Retina (tissue), 1 donor: ENCODE results near the gene OR4E2.
"Not testable (repeated sequence)": the region's sequence is repeated elsewhere in the genome, so short reads cannot be mapped to it uniquely, and the experiment has no call there.

Experiments used
- DNase-seq: peaks from one replicate; pipeline ENCODE4 v3.0.0-alpha.2; 2016

OR4E2 gene

DNA sequence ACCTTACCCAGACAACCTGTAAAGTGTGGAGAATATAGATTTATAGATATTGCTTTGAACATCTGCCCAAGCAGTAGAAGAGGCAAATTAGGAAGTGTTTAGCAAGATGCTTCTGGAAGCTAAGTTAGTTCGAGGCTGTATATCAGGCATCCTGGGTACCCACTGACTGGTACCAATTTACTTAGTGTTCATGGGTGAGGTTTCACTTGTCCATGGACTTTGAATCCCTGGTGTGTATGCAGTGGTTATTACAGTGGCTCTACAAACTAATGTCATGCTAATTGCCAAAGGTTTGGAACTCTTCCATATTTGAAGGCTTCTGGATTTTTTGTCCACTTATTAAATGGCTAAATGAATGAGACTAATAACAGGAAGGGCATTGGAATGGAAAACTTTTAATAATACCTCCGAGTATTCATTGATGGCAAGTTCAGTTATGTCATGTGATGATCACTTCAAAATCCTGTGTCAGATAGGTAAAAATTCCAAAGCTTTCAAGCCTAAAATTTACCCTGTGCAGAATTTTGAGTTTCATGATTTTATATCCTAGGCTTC is at the start of gene OR4E2:
Gene OR4E2, plus strand, starts transcription at position 505 of the 555 bp plus-strand sequence. CDS start 11,248 bp downstream, outside the sequence.
- DNase-seq: no peak

DNA sequence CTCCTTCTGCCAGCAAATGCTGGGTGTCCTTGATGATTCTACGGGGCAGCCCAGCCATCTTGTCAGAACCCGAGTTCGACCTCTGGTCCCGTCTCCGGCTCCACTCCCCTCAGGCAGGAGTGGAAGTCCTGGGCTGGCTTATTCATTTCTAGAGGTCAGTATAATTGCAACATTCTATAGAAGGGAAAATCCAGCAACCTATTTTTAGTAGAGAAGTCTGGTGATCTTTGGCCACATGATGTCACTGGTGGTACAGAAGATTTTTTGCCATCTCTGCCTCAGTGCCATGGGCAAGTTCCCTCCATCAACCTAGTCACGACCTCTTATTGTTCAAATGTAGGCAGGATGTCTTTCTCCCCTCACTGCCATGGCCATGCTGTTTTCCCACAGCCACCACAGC is 41.3 kb upstream of the OR4E2 start:
- no peak for DNase-seq

- DNase-seq: no peak
Observed at GRCh38 chr14:21614240-21614639, 39.4 kb upstream of the OR4E2 start.

DNA sequence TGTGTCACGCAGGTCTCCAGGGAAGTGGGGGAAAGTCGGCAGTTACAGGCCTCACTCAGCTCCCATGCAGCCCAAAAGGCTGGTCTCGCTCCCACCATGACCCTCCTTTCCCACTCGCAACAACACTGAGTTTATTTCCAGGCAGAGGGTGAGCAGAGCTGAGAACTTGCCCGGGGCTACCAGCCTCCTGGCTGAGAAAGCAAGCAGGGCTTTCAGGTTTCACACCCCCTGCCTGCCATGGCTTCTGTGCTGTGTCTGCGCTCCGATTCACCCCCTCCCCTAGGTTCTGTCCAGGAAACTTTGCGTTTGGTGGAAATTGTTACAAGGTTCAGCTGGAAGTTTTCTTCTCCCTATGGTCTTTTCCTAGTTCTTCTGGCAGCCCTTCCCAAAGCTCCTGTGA is 36.0 kb upstream of the OR4E2 start:
- DNase-seq: no peak

DNA sequence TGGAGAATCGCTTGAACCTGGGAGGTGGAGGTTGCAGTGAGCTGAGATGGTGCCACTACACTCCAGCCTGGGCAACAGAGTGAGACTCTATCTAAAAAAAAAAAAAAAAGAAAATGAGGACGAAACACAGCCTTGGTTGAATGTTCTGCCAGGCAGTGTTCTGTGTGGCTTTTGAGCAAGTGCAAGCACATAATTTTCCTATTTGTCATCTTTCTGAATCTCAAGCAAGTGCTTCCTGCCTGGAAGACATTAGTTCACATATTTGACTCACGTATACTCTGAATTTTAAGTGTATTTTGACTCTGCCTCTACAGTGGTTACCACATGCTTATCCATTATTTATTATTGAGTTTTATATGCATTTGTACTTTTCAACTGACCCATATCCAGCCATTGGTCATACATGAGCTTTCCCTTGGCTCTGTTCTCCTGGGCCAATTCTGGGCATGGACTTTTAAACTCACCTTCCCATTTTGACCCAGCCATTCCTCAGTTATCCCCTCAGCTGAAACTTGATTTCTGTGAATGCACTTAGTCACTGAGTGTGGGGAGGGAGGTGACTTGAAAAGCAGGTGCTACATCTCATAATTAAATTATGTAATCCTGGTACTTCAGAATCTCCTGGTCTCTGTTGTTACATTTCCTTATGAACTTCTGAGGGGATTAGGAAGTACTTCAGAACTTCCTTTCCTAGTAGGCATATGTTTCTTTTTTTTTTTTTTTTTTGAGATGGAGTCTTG is 27.0 kb upstream of the OR4E2 start:
- DNase-seq: no peak

DNA sequence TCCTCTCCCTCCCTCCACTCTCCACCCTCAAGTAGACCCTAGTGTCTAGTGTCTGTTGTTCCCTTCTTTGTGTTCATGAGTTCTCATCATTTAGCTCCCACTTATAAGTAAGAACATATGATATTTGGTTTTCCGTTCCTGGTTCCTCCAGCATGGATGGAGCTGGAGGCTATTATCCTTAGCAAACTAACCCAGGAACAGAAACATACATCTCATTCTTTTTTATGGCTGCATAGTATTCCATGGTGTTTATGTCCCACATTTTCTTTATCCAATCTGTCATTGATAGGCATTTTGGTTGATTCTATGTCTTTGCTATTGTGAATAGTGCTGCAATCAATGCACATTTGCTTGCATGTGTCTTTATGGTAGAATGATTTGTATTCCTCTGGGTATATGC is 23.1 kb upstream of the OR4E2 start:
- not testable (repeated sequence) for DNase-seq

DNA sequence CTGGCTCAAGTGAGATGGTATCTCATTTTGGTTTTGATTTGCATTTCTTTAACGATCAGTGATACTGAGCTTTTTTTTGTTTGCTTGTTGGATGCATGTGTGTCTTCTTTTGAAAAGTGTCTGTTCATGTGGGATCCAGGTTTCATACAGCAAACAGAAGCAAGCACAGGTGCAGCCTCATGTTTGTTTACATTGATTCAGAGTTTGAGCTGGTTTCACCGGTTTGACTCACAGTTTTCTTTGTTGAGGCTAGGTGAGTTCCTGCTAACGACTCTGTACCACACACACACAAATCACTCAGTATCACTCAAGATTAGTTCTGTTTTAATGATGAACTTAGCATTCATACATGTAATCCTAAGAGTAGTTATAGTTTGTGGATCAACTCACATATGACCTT is 22.6 kb upstream of the OR4E2 start:
- no peak for DNase-seq

DNA sequence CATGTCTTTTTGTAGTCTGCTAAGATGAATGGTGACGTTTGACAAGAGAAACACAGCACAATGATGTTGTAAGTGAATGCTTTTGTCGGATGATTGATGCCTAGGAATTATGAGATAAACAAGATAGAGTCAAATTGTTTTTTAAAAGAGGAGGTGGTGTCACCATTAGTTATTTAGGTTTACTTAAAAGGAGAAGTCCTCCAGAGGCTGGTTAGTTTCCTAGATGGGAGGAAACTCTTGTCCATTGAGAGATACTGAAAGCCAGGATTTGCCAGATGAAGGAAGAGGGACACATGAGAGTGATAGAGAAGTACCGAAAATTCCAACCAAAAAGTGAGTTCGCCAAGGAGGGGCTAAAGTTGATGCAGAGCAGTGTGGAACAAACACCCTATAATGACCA is 18.8 kb upstream of the OR4E2 start, which contains the start of gene OR10G2:
Gene OR10G2, minus strand, starts transcription at position 101 of the 400 bp plus-strand sequence. Its CDS starts 98 bp downstream, at position 3.
- no peak for DNase-seq

- no peak for DNase-seq
Observed at GRCh38 chr14:21642683-21643082, 11.0 kb upstream of the OR4E2 start.

GRCh38 chr14:21643407-21643806 is 10.2 kb upstream of the OR4E2 start:
- DNase-seq: no peak

DNA sequence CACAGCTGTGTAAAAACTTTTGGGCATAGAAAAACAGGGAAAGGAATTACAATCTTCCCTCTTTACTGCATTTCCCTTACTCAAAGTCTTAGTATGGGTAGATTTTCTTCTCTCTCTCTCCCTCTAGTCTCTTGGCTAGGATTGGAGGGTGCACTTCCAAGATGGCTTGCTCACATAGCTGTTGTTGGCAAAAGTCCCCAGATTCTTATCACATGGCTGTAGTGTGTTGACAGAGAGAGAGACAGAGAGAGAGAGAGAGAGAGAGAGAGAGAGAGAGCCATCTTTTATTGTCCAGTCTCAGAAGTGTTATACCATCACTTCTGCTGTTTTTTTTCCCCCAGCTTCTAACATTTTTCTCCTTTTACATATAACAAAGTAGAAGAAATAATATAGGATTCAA is 6.3 kb upstream of the OR4E2 start:
- DNase-seq: no peak

DNA sequence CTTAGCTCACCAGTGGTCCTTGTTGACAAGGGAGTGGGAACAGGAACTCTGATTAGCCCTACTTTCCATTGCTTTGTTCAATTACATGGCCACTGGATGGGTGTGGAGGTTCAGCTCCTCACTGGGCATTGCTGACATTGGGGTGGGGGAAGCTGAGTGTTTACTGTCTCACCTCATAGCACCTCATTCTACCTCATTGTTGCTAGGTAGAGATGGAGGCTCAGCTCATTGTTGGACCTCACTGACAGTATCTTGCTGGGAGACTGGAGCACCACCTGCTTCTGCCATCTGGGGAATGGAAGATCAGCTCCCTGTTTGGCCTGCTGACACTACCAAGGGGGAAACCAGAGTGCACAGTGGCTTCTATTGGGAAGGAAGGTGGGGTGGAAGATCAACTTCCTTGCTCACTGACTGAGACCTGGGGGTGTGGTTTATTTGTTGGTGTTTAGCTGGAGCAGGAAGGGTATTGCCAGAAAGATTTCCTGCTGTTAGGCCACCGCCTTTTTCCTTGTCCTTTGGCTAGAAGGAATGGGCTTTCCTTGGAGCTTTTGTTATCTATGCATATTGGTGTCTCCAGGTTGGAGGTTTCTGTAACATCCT is 1.3 kb upstream of the OR4E2 start:
- no peak for DNase-seq

GRCh38 chr14:21654215-21654614 is 580 bp downstream of the OR4E2 start:
- no peak for DNase-seq

DNA sequence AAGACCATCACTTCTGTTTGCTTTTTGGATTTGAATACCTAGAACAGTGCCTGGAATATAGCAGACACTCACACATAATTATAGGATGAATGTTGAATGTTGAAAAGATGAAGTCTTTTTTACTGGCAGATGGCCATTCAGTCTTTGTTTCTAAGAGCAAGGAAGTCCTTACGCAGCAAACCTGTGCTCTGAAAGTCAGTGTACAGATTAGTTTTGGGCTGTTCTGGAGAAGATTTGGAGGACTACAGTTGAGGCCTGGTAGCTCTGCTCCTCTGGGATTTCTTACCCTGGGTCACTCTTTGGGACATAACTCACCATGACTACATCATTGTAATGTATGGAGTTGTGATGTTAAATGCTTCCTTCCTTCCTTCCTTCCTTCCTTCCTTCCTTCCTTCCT is 3.3 kb downstream of the OR4E2 start:
- DNase-seq: no peak

- no peak for DNase-seq
Observed at GRCh38 chr14:21668377-21668776, 14.7 kb downstream of the OR4E2 start.

- DNase-seq: no peak
Observed at GRCh38 chr14:21669284-21669683, 15.6 kb downstream of the OR4E2 start.

DNA sequence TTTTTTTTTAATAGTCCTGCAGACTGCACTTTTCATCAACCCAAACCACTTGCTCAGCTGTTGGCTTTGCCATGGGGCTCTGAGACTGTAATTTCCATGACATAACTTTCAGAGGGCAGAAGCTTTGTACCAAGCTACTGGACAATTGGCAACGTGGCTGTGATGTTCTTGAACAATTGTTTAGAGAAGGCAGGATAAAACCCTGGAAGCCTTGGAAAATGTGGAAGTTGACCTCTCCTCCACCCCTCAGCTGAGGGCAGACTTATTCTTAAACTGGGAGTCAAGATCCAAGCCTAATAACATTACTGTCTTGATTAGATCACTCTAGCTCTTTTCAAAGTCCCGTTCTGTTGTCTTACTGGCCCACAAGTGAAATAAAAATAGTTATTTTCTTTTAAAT is 17.7 kb downstream of the OR4E2 start:
- DNase-seq: no peak

DNA sequence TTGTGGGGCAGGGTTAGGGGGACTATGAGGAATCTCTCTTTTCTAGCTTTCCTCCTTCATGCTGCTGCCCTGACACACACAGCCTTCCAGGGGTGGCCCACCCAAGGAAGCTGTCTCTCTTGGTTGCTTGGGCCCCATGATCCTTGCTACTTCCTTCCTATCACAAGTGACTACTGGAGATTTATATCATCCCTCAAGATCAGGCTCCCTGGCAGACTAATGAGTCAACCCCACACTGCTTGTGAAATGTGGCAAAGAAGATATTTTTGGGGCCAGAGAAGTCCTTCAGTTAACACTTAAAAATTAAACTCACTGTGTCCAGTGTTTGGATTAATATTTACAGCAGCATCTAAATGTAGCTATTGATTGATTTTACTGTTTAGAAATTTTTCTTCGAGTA is 18.5 kb downstream of the OR4E2 start:
- no peak for DNase-seq

GRCh38 chr14:21673718-21674117 is 20.1 kb downstream of the OR4E2 start, which contains the start of gene OR4E1:
Gene OR4E1, minus strand, starts transcription at chr14:21673818. Its CDS starts 2,883 bp downstream, at chr14:21670935.
- no peak for DNase-seq

- DNase-seq: no peak
Observed at GRCh38 chr14:21675566-21675965, 21.9 kb downstream of the OR4E2 start.

DNA sequence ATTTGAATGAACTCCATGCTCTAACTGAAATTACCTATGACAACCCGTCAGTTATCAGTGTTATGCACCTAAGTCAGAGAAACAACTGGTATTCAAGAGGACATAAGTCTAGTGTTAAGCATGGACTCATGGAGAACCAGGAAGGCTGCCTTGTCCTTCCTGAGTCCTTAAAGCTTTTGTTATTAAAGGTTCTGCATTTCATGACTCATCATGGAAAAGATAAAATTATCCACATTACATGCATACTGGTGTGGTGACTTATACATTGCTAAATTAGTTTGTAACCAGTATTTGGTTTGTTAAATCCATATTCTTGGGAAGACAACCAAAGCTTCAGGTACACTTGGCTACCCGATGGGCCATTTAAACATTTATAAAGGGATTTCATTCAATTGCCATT is 26.4 kb downstream of the OR4E2 start:
- DNase-seq: no peak

GRCh38 chr14:21686468-21686867 is 32.8 kb downstream of the OR4E2 start:
- no peak for DNase-seq

- DNase-seq: no peak
Observed at GRCh38 chr14:21694425-21694824, 40.8 kb downstream of the OR4E2 start.

- DNase-seq: not testable (repeated sequence)
Observed at GRCh38 chr14:21697662-21698061, 44.0 kb downstream of the OR4E2 start.
